GM13977 (cell line): Measurements from ENCODE around the gene CEP20.
A peak's percentile ranks its signal among the peaks of the same experiment; 100 is the strongest.

Experiments used
- DNase-seq: peaks from one replicate; pipeline ENCODE4 v3.0.0; 2012; ENCODE audit warnings: low spot score
- CTCF ChIP-seq: IDR thresholded peaks from 2 replicates; pipeline ENCODE4 v1.5.1; 2012; ENCODE audit warnings: mild to moderate bottlenecking, control low read depth; ENCODE audit not compliant: insufficient read depth; ENCODE audit errors: extremely low read depth, missing control alignments
- in situ Hi-C: fragments of 300-500 bp; cut with MboI; formaldehyde crosslinking; loops from one replicate; pipeline ENCODE4 v1.12.0; 2022; ENCODE audit warnings: low sequenced_read_pairs, low pct_unique_long_range_greater_than_20kb, mixed read lengths, inconsistent platforms; ENCODE audit not compliant: unreplicated experiment

The CEP20 gene

GRCh38 chr16:15899538-15900100 is 11.2 kb upstream of the CEP20 start:
- no peak for TF ChIP-seq CTCF
- in situ Hi-C loops, result loop anchor here (25.0 kb wide), 1 partner anchor 113 kb away; no protein-coding TSS in a partner anchor
- DNase-seq, result peak; percentile 31

GRCh38 chr16:15898654-15899053 is 10.3 kb upstream of the CEP20 start:
- no peak for TF ChIP-seq CTCF
- no peak for DNase-seq
- in situ Hi-C loops, result loop anchor here (25.0 kb wide), 1 partner anchor 114 kb away; no protein-coding TSS in a partner anchor

- no peak for TF ChIP-seq CTCF
- DNase-seq, result peak; percentile 66
- in situ Hi-C loops, result loop anchor here (25.0 kb wide), 1 partner anchor 114 kb away; no protein-coding TSS in a partner anchor
Measured at GRCh38 chr16:15897834-15898254, 9.4 kb upstream of the CEP20 start.

- in situ Hi-C loops, result loop anchor here (25.0 kb wide), 1 partner anchor 115 kb away; no protein-coding TSS in a partner anchor
- no peak for DNase-seq
- TF ChIP-seq CTCF, result no peak
Measured at GRCh38 chr16:15897121-15897780, 8.8 kb upstream of the CEP20 start.

GRCh38 chr16:15894571-15895374 is 6.4 kb upstream of the CEP20 start:
- no peak for TF ChIP-seq CTCF
- no peak for DNase-seq
- in situ Hi-C loops, result loop anchor here (25.0 kb wide), 1 partner anchor 118 kb away; no protein-coding TSS in a partner anchor

- TF ChIP-seq CTCF, result no peak
- no peak for DNase-seq
- in situ Hi-C loops, result loop anchor here (25.0 kb wide), 1 partner anchor 121 kb away; no protein-coding TSS in a partner anchor
Measured at GRCh38 chr16:15891508-15891907, 3.1 kb upstream of the CEP20 start.
